Globus pallidus (tissue), 1 donor: Measurements from ENCODE around the gene PBX1.
"Not testable (repeated sequence)": the region's sequence is repeated elsewhere in the genome, so short reads cannot be mapped to it uniquely, and the experiment has no call there.

Source experiments
- DNase-seq: peaks from one replicate; pipeline ENCODE4 v3.0.0-alpha.2; 2015; ENCODE audit warnings: low spot score

The PBX1 gene

DNA sequence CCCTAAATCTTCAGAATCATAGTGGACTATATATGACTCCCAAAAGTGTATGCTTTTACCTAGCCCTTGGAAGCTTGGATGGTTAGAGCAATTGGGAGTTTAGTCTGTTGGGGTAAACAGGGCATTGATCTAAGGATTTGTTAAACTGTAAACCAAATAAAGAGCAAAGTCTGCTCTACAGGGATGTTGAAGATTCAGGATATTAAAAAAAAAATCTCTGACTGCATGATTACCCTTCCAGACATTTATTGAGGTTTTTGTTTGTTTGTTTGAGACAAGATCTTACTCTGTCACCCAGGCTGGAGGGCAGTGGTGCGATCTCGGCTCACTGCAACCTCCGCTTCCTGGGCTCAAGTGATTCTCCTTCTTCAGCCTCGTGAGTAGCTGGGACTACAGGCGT is 31.6 kb downstream of the PBX1 start:
- no peak for DNase-seq

DNA sequence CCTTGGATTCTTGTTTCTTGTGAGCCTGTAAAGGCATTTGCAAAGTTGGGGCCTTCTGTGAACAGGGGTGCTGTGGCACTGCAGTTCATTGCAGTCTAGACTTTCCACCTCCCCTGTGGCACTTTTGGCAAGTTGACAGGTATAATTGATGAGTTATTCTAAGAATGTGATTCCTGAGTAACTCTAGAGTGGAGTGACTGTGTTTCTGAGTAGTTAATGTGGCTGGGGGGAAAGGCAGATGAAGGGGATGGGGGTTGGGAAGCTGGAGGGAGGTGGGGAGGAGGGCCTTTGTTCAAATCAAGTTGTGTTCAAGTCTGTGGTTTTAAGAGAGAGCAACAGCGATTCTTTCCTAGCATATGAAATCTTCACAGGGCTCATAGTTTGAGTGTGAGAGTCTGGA is 32.9 kb downstream of the PBX1 start:
- DNase-seq = no peak

DNA sequence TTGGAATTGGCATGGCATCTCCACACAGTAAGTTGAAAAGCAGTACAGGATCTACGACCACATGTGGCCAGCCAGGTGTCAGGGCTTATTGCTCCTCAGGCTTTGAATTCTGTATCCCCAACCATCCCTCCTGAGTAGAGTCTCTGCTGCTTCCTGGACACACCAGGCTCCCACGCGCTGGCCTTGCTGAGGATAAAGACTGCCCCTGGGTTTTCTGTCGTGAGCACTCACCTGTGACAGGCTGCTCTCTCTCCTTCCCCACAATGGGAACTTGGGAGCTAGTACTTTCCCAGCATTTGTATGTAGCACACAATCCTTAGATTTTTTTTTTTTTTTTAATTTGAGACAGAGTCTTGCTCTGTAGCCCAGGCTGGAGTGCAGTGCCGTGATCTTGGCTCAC is 33.6 kb downstream of the PBX1 start:
- no peak for DNase-seq

DNA sequence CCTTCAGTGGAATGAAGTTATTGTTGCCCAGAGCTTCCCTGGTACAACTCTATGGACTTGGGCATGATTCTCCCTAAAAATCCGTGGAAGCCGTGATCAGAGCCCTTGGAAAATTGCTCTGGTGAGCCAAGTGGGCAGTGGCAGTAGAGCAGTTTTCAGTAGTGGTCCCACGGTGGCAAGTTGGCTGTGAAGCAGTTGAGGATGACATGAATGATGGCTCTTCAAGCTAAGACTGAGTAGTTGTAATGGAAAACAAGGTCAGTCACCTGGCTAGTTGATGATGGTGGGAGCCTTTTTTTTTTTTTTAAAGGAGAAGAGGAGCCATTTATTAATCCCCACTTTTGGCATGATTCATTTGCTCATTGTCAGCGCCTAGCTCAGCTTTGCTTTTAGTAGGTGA is 36.2 kb downstream of the PBX1 start:
- no peak for DNase-seq

DNA sequence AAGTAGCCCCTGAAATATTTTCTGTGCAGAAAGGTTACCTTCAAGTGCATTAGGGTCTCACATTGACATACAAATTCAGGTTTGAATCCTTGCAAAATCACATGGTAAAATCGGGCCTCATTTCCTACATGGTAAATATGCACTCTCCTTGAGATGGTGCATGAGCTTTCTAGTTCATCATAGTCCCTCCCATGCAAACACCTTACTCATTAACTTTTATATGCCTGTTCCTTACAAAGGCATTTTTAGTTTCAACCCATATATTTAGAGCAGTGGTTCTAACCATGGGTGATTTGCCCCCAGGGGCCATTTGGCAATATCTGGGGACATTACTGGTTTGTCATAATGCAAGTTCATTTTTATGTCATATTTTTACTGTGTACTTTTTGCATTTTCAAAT is 37.2 kb downstream of the PBX1 start:
- no peak for DNase-seq

DNA sequence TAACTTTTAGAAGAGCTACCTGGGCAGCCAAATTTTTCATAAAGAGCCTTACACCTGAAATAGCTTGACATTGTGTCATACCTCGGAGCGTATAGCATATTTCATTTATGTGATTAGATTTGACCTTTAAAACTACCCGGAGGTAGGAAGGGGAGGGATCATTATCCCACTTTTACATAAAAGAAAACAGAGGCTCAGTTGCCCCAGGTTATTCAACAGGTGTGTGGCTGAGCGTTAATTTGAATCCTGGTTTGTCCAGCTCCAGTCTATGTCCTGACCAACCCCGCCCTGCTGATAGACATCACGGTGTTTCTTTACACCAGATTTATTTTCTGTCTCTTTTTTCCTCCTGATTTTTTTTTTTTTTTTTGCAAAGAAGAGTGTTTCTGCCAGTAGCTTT is 39.7 kb downstream of the PBX1 start:
- no peak for DNase-seq

DNA sequence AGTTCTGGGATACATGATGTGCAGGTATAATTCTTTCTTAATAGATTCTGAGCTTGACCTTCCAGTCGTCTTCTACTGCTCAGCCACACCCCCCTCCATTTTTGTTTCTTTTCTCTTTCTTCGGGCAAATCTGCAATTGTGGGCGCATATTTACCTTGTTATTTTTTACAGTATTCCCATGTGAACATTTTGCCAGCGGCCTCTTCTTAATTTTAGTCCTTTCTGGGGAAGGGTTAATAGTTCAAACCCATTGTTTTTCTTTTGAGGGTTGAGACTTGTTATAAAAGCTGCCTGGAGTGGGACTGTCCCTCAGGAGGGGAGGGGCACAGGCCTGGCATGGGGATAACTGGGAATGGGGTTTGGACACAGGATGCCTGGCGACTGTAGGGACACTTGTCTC is 40.3 kb downstream of the PBX1 start:
- no peak for DNase-seq

DNA sequence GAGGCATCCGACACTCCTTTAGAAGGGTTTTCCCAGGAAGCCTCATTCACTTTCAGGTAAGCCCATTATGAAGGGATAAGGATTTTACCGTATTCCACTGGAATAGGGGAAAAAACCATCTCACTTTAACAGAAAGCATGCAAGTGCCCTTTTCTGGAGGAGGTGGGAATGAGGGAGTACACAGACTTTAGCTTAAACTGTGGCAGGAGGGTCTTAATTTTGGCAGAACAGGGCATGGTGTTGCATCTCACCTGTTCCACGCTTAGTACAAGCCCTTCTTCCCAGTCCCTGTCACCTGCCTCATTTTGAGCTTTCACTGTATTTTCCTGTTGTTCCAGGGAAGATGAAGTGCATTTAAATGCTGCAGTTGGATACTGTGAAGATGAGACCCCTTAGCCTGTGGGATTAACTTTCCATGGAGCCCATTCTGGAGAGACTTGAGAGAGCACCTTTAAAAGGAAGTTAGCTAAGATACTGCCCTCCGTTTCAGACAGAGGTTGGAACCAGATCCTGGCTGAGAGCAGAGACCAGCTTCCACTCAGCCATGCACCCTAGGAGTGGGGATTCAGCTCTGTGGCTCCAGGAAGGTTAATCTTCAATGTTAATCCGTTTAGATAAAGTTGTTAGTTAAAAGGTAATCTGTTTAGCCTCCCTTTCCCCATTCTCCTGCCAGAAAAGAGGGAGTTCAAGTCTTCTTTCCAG is 42.6 kb downstream of the PBX1 start:
- DNase-seq = no peak

DNA sequence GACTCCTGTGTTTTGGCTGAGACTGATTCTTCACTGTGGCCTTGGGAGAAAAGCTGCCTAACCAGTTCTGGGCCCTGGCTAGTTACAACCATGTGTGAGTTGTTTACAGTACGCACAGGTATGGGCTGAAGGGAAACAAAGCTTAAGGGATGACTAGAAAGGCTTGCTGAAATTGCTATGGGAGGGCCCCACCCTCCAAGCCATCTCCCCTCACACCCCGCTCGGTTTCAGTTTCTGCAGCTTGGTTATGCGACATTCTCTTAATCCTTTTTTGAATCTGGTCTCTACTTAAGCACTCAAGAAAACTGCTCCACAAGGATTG is 43.1 kb downstream of the PBX1 start:
- DNase-seq = no peak

DNA sequence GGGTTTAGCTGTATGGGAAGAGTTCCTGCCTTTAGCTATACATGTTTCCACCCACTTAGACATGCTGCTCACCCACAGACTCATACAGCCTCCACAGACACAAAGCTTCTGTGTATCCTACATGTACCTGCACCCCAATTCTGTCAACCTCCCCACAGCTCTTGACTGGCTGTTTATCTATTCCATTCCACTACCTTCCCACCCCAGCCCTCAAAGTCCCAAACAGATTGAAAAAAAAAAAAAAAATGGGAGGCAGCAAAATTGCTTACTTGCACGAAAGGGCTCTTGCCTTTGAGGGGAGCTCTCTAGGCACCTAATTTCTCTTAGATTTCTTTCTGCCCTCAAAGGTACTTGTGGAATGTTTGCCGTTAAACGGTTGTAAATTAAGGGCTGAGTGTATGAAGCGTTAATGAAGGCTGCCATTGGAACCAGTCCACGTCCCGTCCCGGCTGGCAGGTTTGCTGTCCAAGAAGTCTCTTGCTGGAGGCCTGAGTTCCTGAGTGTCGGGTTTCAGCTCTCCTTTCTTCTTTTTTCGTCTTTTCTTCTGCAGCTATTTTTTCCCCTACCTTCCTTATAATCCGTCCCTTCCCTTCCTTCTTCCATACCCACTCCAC is 43.6 kb downstream of the PBX1 start:
- DNase-seq = no peak

DNA sequence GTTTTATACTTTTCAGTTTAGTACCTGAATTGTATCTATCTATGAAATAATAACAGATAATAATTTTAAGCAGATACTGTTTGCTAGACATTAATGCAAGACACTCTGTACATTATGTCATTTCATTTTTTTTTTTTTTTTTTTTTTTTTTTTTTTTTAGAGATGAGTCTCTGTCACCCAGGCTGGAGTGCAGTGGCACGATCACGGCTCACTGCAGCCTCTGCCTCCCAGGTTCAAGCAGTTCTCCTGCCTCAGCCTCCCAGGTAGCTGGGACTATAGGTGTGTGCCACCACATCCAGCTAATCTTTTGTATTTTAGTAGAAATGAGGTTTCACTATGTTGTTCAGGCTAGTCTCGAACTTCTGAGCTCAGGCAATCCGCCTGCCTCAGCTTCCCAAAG is 44.8 kb downstream of the PBX1 start:
- DNase-seq = not testable (repeated sequence)

DNA sequence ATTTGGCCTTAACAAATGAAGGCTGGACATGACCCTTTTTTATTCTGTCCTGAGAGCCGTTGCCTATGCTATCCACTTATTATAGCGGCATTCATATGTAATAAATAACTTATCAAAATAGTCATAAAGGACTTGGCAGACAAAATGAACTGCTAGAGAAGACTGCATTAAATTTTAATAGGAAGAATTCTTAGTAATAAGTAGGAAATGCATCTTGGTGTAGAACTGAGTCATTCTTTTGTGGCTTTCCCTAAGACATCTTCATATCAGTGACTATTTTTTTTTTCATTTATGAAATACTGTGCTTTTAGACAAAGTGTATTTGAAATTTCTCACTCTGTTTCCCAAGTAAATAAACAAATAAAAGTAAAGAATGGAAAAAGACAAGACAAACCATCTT is 45.6 kb downstream of the PBX1 start:
- DNase-seq = no peak

DNA sequence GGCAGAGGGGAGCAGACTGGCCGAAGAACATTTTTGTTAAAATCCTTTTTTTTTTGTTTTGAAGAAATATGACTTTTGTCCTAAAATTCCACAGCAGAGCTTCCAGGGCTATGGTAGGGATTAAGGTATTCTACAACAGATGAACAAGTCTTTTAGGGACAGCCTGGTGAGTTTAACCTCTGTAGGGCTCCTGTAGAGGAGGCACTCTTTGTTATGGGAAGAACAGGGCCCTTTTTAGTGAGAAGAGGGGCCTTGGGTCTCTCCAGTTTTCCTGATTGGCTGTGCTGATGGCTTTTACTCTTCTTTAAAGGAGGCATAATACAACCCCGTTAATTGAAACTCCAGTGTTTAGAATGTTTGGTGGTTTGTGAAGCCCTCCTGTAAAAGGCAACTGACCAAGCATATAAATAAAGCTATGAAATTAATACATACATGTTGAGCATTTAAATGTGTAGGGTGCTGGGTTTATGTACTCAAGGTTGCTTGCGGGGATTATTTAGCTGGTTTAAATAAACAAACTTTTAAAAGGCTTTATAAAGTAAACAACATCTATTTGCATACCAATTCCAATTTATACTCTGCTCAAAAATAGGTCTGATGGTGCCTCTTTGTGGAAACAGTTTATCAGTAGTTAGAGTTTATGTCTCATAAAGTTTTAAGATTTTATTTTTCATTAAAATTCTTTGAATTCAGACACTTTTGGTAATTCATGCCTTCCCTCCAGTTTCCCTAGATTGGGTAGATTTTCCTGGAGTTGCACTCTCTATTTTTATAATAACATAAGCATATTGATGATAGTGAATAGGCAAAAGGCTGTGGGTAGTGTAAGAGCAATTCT is 46.5 kb downstream of the PBX1 start:
- DNase-seq = no peak

DNA sequence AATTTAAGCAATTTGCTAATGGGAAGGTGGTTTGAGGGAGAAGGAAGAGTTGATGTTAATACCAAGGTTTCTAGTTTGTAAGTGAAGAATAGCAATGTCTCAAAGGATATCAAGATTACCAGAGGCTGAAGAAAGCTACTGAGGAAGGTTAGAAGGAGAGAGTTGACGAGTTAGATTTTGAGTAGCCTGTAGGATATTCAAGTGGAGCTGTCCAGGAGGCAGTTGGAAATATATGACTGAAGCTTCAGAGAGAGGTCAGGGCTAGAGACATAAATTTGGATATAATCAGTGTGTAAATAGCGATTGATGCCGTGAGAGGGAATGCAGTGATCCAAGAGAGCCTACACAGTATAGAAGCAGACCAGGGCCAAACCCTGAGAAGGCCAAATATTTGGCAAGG is 48.4 kb downstream of the PBX1 start:
- no peak for DNase-seq

DNA sequence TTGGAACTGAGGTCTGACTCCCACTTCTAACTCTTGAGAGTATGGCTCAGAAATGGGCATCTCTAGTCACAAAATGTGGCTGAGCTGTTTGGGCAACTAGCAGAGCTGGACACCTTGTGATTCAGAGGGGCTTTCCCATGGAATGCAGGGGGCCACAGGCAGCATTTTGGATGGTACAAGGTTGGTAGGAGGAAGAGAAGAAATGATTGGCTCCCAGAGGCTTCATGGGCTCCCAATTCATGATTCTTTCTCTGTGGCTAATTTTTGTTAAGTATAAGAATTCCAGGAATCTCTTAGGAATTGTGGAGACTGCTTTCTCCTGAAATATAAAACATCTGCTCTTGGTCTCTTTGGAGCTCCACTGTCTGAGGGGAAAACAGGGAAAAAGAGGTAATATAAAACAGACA is 49.7 kb downstream of the PBX1 start:
- DNase-seq = no peak

DNA sequence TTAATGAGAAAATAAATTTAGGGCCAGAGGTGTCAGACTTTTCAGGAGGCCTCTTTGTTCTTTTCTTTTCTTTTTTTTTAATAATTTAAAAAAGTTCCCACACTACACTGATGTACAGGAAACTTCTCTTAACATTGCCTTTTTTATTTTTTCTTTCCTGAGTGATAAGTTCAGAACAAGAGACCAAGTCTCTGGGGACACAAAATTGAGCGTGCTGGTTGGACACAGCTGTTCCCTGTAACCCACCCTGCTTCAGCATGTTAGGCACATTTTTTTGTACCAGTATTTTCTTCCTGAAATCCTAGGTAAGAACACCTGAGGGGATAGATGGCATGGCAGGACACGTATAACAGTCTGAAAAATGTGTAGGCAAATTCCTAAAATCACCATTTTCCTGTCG is 50.1 kb downstream of the PBX1 start:
- no peak for DNase-seq

DNA sequence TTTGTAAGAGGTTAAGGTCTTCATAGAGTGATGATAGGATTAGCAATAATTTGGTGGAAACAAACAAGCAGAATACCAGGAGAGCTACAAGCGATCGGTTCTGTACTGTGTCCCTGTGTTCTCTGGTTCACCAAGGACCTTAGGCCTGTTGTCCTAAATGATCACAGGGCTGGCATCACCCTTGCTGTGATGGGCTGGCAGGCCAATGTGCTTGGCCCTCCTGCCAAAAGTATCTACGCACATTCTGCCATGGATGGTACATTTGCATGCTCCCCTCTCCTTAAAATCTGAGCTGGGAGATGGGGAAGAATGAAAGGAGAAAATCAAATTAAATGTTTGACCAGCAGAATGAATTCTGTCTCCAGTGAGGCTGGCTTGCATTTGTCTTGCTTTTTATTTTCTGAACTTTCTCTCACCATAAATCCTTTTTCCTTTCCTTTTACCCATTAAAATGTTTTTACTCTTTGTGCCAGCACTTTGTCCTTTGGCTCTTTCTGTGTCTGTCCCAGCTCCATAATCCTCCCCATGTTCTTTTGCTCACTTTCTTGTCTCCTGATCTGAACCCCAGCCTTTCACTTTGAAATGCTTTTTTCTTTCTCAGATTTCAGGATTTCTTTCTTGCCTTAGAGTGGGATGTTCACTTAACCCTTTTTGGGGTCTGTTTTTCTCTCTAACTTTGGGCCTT is 51.7 kb downstream of the PBX1 start:
- DNase-seq = peak; percentile 57

DNA sequence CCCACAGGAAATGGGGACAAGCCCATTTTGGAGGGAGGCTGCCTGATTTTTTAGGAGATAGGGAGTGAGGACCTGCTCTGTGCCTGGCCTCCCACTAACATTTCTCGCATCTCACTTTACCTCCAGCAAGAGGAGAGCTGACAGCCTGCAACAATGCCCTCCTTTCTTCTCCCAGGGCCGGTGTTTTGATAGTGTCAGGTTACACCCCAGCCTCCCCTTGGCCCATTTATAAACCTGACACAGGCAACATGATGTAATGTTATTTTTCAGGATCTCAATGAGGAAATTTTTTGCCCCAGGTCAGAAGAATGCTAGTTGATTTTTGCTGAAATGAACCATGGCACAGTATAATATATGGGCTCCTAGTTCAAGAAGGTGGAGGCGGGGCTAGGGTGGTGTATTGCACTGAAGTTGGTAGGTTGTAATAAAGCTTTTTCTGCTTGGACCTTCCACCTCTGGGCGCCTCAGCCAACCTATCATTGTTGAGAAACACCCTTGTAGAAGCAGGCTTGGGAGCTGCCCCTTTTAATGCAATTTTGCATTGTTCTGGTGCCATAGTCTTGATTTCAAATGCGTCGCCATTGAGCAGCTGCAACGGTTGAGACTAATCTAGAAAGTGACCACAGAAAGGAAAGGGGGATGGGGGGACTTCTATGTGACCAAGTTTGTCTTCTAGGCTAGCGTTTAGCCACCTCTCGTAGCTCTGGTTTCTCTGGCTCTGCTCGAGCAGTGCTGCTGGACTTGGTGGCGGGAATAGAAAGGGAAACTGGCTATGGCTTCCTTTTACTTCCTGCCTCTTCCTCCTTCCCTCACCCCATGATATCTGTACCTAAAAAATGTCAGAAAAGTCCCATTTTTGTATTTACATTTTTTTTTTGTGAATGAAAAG is 53.0 kb downstream of the PBX1 start:
- DNase-seq = no peak

DNA sequence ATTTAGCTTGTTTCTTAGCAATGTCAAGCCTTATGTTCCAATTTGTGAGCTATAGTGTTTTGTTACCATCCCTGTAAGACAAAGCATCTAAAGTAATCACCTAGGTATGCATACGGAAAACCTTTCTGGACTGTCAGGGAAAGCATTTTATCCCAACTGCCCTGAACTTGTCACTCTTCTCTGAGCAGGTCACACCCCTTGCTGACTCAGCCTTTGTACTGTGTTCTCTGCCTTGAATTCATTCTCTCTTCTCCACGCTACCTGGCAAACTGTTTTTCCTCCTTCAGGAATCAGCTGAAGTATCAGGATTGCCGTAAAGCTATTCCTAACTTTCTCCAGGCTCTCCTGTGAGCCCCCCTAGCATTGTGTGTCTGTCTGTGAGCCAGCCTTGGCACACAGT is 54.2 kb downstream of the PBX1 start:
- DNase-seq = no peak

DNA sequence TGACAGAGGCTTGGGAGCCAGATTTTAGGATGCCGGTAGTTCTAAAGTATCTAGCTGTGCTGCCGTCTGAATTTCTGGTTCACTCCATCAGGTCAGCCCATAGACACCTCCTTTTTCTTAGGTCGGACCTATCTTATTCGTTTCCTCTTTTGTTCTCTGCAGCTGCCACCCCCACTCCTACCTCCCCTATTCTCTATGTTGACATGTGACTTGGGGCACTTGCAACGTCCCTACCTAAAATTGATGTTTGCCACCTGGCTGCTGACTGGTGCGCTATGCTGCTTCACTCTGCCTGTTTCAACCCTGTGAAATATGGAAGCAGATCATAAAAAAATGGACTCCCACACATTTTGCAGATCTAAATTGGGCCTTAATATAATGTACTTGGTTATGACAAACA is 55.3 kb downstream of the PBX1 start:
- DNase-seq = no peak

DNA sequence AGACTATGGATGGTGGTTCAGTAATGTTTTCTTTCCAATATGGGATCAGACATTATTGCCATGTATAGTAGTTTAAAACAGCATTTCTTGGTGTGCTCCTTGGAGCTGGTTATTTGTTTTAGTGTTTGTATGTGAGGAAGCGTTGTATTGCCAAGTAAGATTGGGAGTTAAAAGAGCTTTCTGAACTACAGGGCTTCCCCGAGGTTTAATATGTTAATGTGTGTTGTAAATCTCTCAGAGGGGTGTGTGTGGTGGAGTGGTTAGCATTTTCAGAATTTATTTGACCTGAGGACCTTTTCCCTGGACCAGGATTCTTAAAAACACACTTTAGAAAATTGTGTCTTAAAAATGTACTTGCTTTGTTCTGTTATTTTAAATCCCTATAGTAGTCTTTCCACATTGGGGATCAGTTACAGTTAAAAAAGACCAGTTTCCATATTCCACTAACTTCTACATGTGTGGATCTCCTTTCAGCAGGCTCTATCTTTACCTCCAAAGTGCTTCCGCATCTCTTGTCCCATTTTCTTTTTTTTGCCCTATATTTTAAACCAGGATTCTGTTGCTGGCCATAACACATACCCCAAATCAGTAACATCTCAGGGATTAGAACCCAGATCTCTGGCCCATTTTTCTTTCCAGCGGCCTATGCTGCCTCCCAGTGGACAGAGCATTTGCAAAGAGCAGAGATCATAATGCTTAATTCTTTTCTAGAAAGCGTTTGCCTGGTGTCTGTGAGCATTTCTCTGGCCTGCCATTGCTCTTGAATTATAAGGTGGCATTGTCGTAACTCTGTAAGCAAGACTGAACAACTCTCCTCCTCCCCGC is 58.6 kb downstream of the PBX1 start:
- DNase-seq = no peak
